Neural progenitor cell (in vitro differentiated cells): ENCODE data around the gene DEDD. TPM values are rescaled to one million over a fixed set of nuclear protein-coding genes. Genes with fewer than 3 reads are reported as not detected.

Experiments used
- DNase-seq: peaks from one replicate; pipeline ENCODE4 v3.0.0-alpha.2; 2016; ENCODE audit warnings: low spot score
- H2AFZ ChIP-seq: fragments of 200-600 bp; sonication (generic); replicated peaks from 2 replicates; pipeline ENCODE4 v1.6.1; 2016; ENCODE audit warnings: antibody characterized with exemption
- H3F3A ChIP-seq: fragments of 200-600 bp; sonication (generic); 2 replicates; pipeline ENCODE4 v1.6.1; 2016; ENCODE audit warnings: antibody characterized with exemption, low read depth
- H3K27ac ChIP-seq: fragments of 200-600 bp; sonication (generic); 2 replicates; pipeline ENCODE4 v1.5.1; 2016; ENCODE audit warnings: mild to moderate bottlenecking
- H3K27me3 ChIP-seq: fragments of 200-600 bp; sonication (generic); 2 replicates; pipeline ENCODE4 v1.6.1; 2016; ENCODE audit warnings: mild to moderate bottlenecking, moderate library complexity
- H3K36me3 ChIP-seq: fragments of 200-600 bp; sonication (generic); 2 replicates; pipeline ENCODE4 v1.5.1; 2016
- H3K4me1 ChIP-seq: fragments of 200-600 bp; sonication (generic); 2 replicates; pipeline ENCODE4 v1.6.1; 2016; ENCODE audit warnings: mixed run types
- H3K4me2 ChIP-seq: fragments of 200-600 bp; sonication (generic); 2 replicates; pipeline ENCODE4 v1.6.1; 2016
- H3K4me3 ChIP-seq: fragments of 200-600 bp; sonication (generic); 2 replicates; pipeline ENCODE4 v1.5.1; 2016
- H3K79me2 ChIP-seq: fragments of 200-600 bp; sonication (generic); 2 replicates; pipeline ENCODE4 v1.6.1; 2016; ENCODE audit warnings: low read depth
- H3K9ac ChIP-seq: fragments of 200-600 bp; sonication (generic); 2 replicates; pipeline ENCODE4 v1.6.1; 2016
- H3K9me3 ChIP-seq: fragments of 200-600 bp; sonication (generic); 2 replicates; pipeline ENCODE4 v1.5.1; 2016; ENCODE audit warnings: low read depth
- H4K20me1 ChIP-seq: fragments of 200-600 bp; sonication (generic); 2 replicates; pipeline ENCODE4 v1.6.1; 2016; ENCODE audit warnings: low read depth
- H3K27ac Mint-ChIP-seq: 3 replicates; pipeline ENCODE4 v1.8.0; 2021; ENCODE audit warnings: mixed read lengths
- H3K27me3 Mint-ChIP-seq: 2 replicates; pipeline ENCODE4 v1.8.0; 2022; ENCODE audit warnings: low read depth, mild to moderate bottlenecking, inconsistent platforms, moderate library complexity, mixed read lengths; ENCODE audit not compliant: insufficient read depth
- H3K36me3 Mint-ChIP-seq: 3 replicates; pipeline ENCODE4 v1.8.0; 2021; ENCODE audit warnings: mixed read lengths
- H3K4me1 Mint-ChIP-seq: 3 replicates; pipeline ENCODE4 v1.8.0; 2021; ENCODE audit warnings: mixed read lengths
- H3K4me3 Mint-ChIP-seq: 3 replicates; pipeline ENCODE4 v1.8.0; 2021; ENCODE audit warnings: mild to moderate bottlenecking, moderate library complexity, mixed read lengths
- H3K9me3 Mint-ChIP-seq: 3 replicates; pipeline ENCODE4 v1.8.0; 2020; ENCODE audit warnings: mixed read lengths
- CTCF ChIP-seq: fragments of 200-600 bp; sonication (generic); IDR thresholded peaks from 2 replicates; pipeline ENCODE4 v1.5.1; 2017; ENCODE audit warnings: antibody characterized with exemption, mild to moderate bottlenecking
- EZH2 ChIP-seq: fragments of 200-600 bp; sonication (generic); IDR thresholded peaks from 2 replicates; pipeline ENCODE4 v1.6.1; 2017; ENCODE audit warnings: antibody characterized with exemption, mild to moderate bottlenecking, moderate library complexity
- EZH2phosphoT487 ChIP-seq: fragments of 200-600 bp; sonication (generic); IDR thresholded peaks from 2 replicates; pipeline ENCODE4 v1.6.1; 2017; ENCODE audit warnings: antibody characterized with exemption
- total RNA-seq: library from RNA; depleted of rRNA; stranded (reverse); fragments of >200 nt; gene quantifications from 2 replicates; pipeline ENCODE4 v1.2.3, GENCODE V29; 2015; ENCODE audit warnings: low replicate concordance

The DEDD gene
- total RNA-seq, 1 donor from 2014 or later = 29.7 TPM

GRCh38 chr1:161121042-161121650 is 11.3 kb downstream of the DEDD start:
- TF ChIP-seq EZH2phosphoT487 (no peak), EZH2 (no peak), CTCF (no peak)
- Histone ChIP-seq H3K27me3 (no peaks in the 10 kb centered on the region), H3F3A (peaks cover 32% of the 10 kb centered on the region), H2AFZ (no peak overlapping the region), H3K4me3 (no peak overlapping the region), H3K79me2 (peaks cover 46% of the 10 kb centered on the region), H3K4me1 (peaks cover 11% of the 10 kb centered on the region), H3K36me3 (no peaks in the 10 kb centered on the region), H4K20me1 (peaks cover 23% of the 10 kb centered on the region), H3K4me2 (no peak overlapping the region), H3K9ac (no peak overlapping the region), H3K9me3 (no peaks in the 10 kb centered on the region), H3K27ac (no peak overlapping the region)
- no peak overlapping the region for H3K4me3 Mint-ChIP-seq
- no peak for DNase-seq
- H3K36me3 Mint-ChIP-seq = peaks cover 30% of the 10 kb centered on the region
- H3K27ac Mint-ChIP-seq = no peak overlapping the region
- peaks cover 6% of the 10 kb centered on the region for H3K27me3 Mint-ChIP-seq
- H3K4me1 Mint-ChIP-seq = peaks cover 27% of the 10 kb centered on the region
- no peaks in the 10 kb centered on the region for H3K9me3 Mint-ChIP-seq

GRCh38 chr1:161119092-161119903 is 13.2 kb downstream of the DEDD start:
- H3K36me3 Mint-ChIP-seq = peaks cover 25% of the 10 kb centered on the region
- H3K79me2 ChIP-seq = peaks cover 51% of the 10 kb centered on the region

More at GRCh38 chr1:161119092-161119903, 13.2 kb downstream of the DEDD start:
- peaks cover 27% of the 10 kb centered on the region for H3K4me1 Mint-ChIP-seq
- no peak overlapping the region for H2AFZ ChIP-seq
- no peaks in the 10 kb centered on the region for H3K36me3 ChIP-seq
- H3K27me3 Mint-ChIP-seq = peaks cover 7% of the 10 kb centered on the region
- no peak overlapping the region for H3K27ac Mint-ChIP-seq
- H3K27me3 ChIP-seq = no peaks in the 10 kb centered on the region
- peak overlapping the region; percentile 97 for H3K4me3 Mint-ChIP-seq
- H4K20me1 ChIP-seq = peaks cover 13% of the 10 kb centered on the region
- no peak for TF ChIP-seq EZH2phosphoT487
- no peak for TF ChIP-seq EZH2
- TF ChIP-seq CTCF = peak; percentile 43
- H3K9me3 Mint-ChIP-seq = no peaks in the 10 kb centered on the region
- H3K4me1 ChIP-seq = peaks cover 11% of the 10 kb centered on the region
- no peak overlapping the region for H3K9ac ChIP-seq
- H3K4me3 ChIP-seq = peak overlapping the region; percentile 72
- H3K9me3 ChIP-seq = no peaks in the 10 kb centered on the region
- peak overlapping the region; percentile 92 for H3K4me2 ChIP-seq
- DNase-seq = peak; percentile 58
- peaks cover 32% of the 10 kb centered on the region for H3F3A ChIP-seq
- H3K27ac ChIP-seq = no peak overlapping the region
